PC-9 (cell line): ENCODE measurements around the gene FOXD2.

Experiments
- CTCF ChIP-seq: fragments of 200-600 bp; sonication (generic); conservative IDR thresholded peaks from 2 replicates; pipeline ENCODE4 v1.6.1; 2017; ENCODE audit warnings: mixed run types, antibody characterized with exemption, mild to moderate bottlenecking, moderate library complexity
- EZH2 ChIP-seq: fragments of 200-600 bp; sonication (generic); IDR thresholded peaks from 2 replicates; pipeline ENCODE4 v1.8.0; 2017; ENCODE audit warnings: antibody characterized with exemption, low read depth

GRCh38 chr1:47441450-47442106, 3.7 kb downstream of the FOXD2 start:
- no peak for TF ChIP-seq CTCF
- no peak for TF ChIP-seq EZH2
